Fibroblast of lung (primary cell): ENCODE data around the gene TNP2. TPM values are rescaled to one million over a fixed set of nuclear protein-coding genes. Genes with fewer than 3 reads are reported as not detected.
A peak's percentile ranks its signal among the peaks of the same experiment; 100 is the strongest.

ENCODE experiments used
- DNase-seq, 2 donors: peaks; one replicate each; pipeline versions ENCODE4 v3.0.0 to v3.0.0-alpha.2; 2010; ENCODE audit warnings: low read depth in 2 of 2
- H2AFZ ChIP-seq: 2 replicates; pipeline ENCODE4 v1.5.1; 2012; ENCODE audit warnings: low read length, control low read depth, inconsistent platforms
- H3K27ac ChIP-seq: 2 replicates; pipeline ENCODE4 v1.5.1; 2011; ENCODE audit warnings: low read length, control low read depth; ENCODE audit not compliant: insufficient read depth
- H3K27me3 ChIP-seq: 2 replicates; pipeline ENCODE4 v1.5.1; 2011; ENCODE audit warnings: mild to moderate bottlenecking, low read length; ENCODE audit not compliant: control insufficient read depth, insufficient read depth
- H3K36me3 ChIP-seq: 2 replicates; pipeline ENCODE4 v1.5.1; 2011; ENCODE audit warnings: low read length; ENCODE audit not compliant: control insufficient read depth, insufficient read depth
- H3K4me1 ChIP-seq: 2 replicates; pipeline ENCODE4 v1.5.1; 2011; ENCODE audit warnings: low read length; ENCODE audit not compliant: control insufficient read depth, insufficient read depth; ENCODE audit errors: extremely low read depth
- H3K4me2 ChIP-seq: 2 replicates; pipeline ENCODE4 v1.5.1; 2011; ENCODE audit warnings: low read length, control low read depth; ENCODE audit not compliant: insufficient read depth; ENCODE audit errors: extremely low read depth
- H3K4me3 ChIP-seq, 4 experiments: fragments of 200-600 bp in 1 of 4; sonication (generic) in 1 of 4; replicated peaks in 1 of 4; 2 replicates each; pipeline ENCODE4 v1.5.1; 2011 to 2016; ENCODE audit warnings: low read length in 4 of 4, low read depth in 3 of 4, mild to moderate bottlenecking in 3 of 4, control low read depth in 2 of 4, inconsistent platforms in 1 of 4, mixed read lengths in 1 of 4; ENCODE audit not compliant: insufficient read depth in 1 of 4; ENCODE audit errors: control extremely low read depth in 1 of 4
- H3K79me2 ChIP-seq: 2 replicates; pipeline ENCODE4 v1.5.1; 2012; ENCODE audit warnings: mild to moderate bottlenecking, low read length, inconsistent platforms; ENCODE audit not compliant: control insufficient read depth, insufficient read depth
- H3K9ac ChIP-seq: 2 replicates; pipeline ENCODE4 v1.5.1; 2011; ENCODE audit warnings: mild to moderate bottlenecking, low read length, control low read depth; ENCODE audit not compliant: insufficient read depth
- H3K9me3 ChIP-seq: 2 replicates; pipeline ENCODE4 v1.5.1; 2012; ENCODE audit warnings: low read depth, low read length; ENCODE audit not compliant: control insufficient read depth, insufficient read depth
- H4K20me1 ChIP-seq: 2 replicates; pipeline ENCODE4 v1.5.1; 2011; ENCODE audit warnings: low read length; ENCODE audit not compliant: control insufficient read depth, insufficient read depth; ENCODE audit errors: extremely low read depth
- EZH2 ChIP-seq: IDR thresholded peaks from 2 replicates; pipeline ENCODE4 v1.5.1; 2012; ENCODE audit warnings: low read length, control low read depth, mild to moderate bottlenecking; ENCODE audit errors: missing control alignments
- polyA plus RNA-seq, 2 donors: library from polyadenylated mRNA; depleted of rRNA in 1 of 2; stranded (reverse) in 1 of 2; unstranded in 1 of 2; fragments of >200 nt; gene quantifications; 2 replicates each; pipeline ENCODE4 v1.2.1, GENCODE V29; 2011 to 2012; ENCODE audit warnings: missing spikeins in 1 of 2
- total RNA-seq: library from RNA; depleted of rRNA; stranded (reverse); fragments of >200 nt; gene quantifications from 2 replicates; pipeline ENCODE4 v1.2.1, GENCODE V29; 2014
- TF ChIP-seq, protein P1 (sequence below), 2 donors: IDR thresholded peaks in 1 of 2; conservative IDR thresholded peaks in 1 of 2; 1 replicate in 1 of 2; 2 replicates in 1 of 2; pipeline ENCODE4 v1.5.1; 2011 to 2012; ENCODE audit warnings: low read length in 2 of 2, control low read depth in 1 of 2, inconsistent platforms in 1 of 2, low read depth in 1 of 2, mild to moderate bottlenecking in 1 of 2

The TNP2 gene
- total and polyA plus RNA-seq, 2 donors (not counting 1 experiment from before 2014, with no cell fraction given): not detected

DNA sequence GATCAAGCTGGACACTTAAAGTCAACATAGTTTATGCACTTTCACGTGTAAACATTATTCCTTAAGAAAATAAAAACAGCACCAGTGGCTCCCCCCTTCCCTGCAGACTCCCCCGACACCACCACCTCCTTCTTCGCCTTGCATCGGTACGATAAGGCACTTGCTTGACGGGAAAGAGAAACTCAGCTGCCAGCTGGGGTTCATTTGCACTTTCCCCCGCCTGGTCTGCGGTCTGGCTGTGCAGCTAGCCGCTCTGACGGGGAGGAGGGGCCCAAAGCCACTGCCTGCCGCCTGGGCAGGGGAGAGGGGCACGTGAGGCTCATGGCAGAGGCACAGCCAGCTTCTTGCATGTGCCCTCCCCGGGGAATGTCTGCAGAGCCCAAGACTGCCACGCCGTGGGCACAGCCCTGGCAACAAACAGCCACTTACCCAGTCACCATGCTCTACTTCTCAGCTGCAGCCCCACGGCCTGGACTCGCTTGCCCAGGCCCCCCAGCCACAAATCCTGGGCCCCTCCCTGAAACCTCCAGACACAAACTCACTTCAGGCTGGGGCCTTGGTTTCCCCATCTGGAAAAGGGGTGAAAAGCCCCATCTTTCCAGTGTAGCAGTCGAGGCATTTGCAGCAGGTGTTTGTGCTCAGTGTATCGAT is 28.5 kb upstream of the TNP2 start:
- Histone ChIP-seq H2AFZ (no peak overlapping the region), H3K9ac (no peak overlapping the region)
- no peak for TF ChIP-seq EZH2
- TF ChIP-seq, protein P1, sequence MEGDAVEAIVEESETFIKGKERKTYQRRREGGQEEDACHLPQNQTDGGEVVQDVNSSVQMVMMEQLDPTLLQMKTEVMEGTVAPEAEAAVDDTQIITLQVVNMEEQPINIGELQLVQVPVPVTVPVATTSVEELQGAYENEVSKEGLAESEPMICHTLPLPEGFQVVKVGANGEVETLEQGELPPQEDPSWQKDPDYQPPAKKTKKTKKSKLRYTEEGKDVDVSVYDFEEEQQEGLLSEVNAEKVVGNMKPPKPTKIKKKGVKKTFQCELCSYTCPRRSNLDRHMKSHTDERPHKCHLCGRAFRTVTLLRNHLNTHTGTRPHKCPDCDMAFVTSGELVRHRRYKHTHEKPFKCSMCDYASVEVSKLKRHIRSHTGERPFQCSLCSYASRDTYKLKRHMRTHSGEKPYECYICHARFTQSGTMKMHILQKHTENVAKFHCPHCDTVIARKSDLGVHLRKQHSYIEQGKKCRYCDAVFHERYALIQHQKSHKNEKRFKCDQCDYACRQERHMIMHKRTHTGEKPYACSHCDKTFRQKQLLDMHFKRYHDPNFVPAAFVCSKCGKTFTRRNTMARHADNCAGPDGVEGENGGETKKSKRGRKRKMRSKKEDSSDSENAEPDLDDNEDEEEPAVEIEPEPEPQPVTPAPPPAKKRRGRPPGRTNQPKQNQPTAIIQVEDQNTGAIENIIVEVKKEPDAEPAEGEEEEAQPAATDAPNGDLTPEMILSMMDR (conservative IDR thresholded peaks at IDR 0.05 in 1 of 2, IDR thresholded peaks at IDR 0.05 in 1 of 2; ENCODE audit: low read depth in 1 of 2, low read length in 2 of 2): no peak

DNA sequence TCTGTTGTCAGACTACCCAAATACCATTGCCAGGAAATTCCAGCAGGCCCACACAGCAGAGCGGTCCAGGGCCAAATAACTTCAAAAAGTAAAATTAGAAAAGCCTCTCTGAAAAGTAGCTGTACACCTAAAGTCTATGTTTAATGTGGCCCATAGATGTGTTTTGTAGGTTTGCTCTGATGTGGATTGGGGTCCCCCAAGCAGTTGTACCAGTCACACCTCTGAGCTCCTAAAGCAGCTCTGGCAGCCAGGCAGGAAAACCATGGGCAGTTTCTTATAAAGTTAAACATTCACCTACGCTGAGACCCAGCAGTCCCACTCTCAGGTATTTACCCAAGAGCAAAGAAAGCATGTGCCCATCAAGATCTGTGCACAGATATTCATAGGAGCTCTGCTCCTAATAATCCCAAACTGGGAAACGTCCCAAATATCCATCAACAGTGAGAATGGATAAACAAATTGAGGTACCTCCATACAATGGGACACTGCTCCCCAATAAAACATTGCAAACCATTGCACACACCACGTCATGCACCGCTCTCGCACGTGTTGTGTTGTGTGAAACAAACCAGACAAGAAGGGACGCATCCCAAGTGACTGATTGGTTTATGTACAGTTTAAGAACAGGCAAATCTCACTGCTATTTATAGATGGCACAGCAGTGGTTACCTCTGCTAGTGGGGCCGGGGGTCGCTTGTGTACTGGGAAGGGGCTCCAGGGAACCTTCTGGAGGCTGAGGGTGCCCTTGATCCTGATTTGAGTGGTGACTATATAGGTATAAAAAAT is 27.8 kb upstream of the TNP2 start:
- Histone ChIP-seq H2AFZ (no peak overlapping the region), H3K4me2 (peak overlapping the region; percentile 20)
- no peak for TF ChIP-seq EZH2
- TF ChIP-seq, protein P1 (conservative IDR thresholded peaks at IDR 0.05 in 1 of 2, IDR thresholded peaks at IDR 0.05 in 1 of 2; ENCODE audit: low read depth in 1 of 2, low read length in 2 of 2): no peak

More for the DNA sequence above, 28.5 kb upstream of the TNP2 start:
- H3K4me2 ChIP-seq: peak overlapping the region; percentile 20
- H3K27ac ChIP-seq: no peak overlapping the region
- no peaks in the 10 kb centered on the region for H3K9me3 ChIP-seq
- H3K36me3 ChIP-seq: no peaks in the 10 kb centered on the region
- H3K4me1 ChIP-seq: peaks cover 5% of the 10 kb centered on the region
- H3K27me3 ChIP-seq: no peaks in the 10 kb centered on the region
- H3K79me2 ChIP-seq: no peaks in the 10 kb centered on the region
- no peaks in the 10 kb centered on the region for H4K20me1 ChIP-seq
- DNase-seq: peak; percentile 81 to 82
- peak overlapping the region in 1 of 4 experiments; percentile 7 for H3K4me3 ChIP-seq

DNA sequence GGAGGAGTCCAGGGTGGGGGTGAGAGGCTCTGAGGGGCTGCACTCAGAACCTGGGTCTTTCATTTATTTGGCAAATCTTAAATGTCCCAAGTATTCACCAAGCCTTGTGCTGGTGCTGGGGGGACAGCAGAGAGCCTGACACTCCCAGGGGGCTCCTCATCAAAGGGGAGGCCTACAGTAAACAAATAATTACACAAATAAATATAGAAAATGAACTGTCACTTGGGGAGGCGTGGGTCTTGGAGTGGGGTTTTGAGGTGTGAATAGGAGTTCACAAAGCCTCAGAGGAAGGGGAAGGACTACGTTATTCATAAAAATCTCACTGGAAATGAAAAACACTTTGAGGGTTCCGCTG is 27.2 kb upstream of the TNP2 start:
- H2AFZ ChIP-seq: no peak overlapping the region

More for the DNA sequence above, 27.8 kb upstream of the TNP2 start:
- Histone ChIP-seq H3K4me3 (no peak overlapping the region), H3K9ac (no peak overlapping the region), H3K36me3 (no peaks in the 10 kb centered on the region), H3K27me3 (no peaks in the 10 kb centered on the region), H3K4me1 (peaks cover 5% of the 10 kb centered on the region), H3K9me3 (no peaks in the 10 kb centered on the region), H3K79me2 (no peaks in the 10 kb centered on the region), H3K27ac (no peak overlapping the region), H4K20me1 (no peaks in the 10 kb centered on the region)
- DNase-seq: peak; percentile 50 to 56

More for the DNA sequence above, 27.2 kb upstream of the TNP2 start:
- no peak overlapping the region for H3K27ac ChIP-seq
- no peak overlapping the region for H3K4me3 ChIP-seq
- H3K9me3 ChIP-seq: no peaks in the 10 kb centered on the region
- H3K36me3 ChIP-seq: no peaks in the 10 kb centered on the region
- no peaks in the 10 kb centered on the region for H4K20me1 ChIP-seq
- no peak for TF ChIP-seq EZH2
- TF ChIP-seq, protein P1 (conservative IDR thresholded peaks at IDR 0.05 in 1 of 2, IDR thresholded peaks at IDR 0.05 in 1 of 2; ENCODE audit: low read depth in 1 of 2, low read length in 2 of 2): no peak
- peaks cover 5% of the 10 kb centered on the region for H3K4me1 ChIP-seq
- H3K79me2 ChIP-seq: no peaks in the 10 kb centered on the region
- H3K27me3 ChIP-seq: no peaks in the 10 kb centered on the region
- no peak for DNase-seq
- H3K9ac ChIP-seq: no peak overlapping the region
- H3K4me2 ChIP-seq: no peak overlapping the region
